ENCODE measurements around the gene ARAP1. TPM values are rescaled to one million over a fixed set of nuclear protein-coding genes. Genes with fewer than 3 reads are reported as not detected.

ARAP1 gene
- total RNA-seq, 2 donors from 2014 or later: 95.2 to 109 TPM

DNA sequence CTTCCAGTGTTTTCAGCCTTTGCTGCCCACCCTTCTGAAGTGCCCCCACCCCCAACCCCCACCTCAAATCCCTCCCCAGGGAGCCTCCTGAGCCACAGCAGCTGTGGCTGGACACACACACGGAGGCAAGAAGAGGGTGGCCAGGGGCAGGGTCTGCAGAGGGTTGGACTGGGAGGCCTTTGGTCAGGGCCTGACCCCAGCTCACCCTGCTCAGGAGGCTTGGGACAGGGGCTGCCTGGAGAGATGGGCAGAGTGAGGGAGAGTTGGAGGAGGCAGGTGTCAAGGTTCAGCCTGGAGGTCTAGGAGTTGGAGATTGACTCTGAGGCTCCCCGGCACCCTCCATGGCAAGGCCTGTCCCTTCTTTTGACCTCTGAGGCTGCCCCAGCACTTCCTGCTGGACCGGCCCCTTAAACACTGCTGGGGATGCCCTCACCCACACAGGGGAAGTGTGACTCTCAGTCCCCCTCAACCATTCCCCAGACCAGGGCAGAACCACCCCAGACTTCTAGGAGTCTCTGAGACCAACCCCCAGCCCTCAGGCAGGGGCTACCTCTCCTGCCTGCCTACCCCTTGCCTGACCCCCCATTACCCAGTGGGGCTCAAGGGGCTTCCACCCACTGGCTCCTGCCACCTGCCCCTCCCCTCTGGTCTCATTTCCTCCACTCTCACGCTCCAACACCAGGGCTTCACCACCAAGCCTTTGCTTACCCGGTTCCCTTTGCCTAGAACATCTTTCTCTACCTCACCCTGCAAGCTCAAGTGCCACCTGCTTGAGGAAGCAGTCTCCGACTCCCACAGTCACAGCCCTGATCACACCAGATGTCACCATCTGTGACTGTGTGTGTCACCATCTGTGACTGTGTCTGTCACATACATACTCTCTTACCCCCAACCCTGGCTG lies 8.6 kb downstream of the ARAP1 start:
- Histone ChIP-seq H3K4me1 (replicated peaks) (no peaks in the 10 kb centered on the region), H3K9me3 (no peaks in the 10 kb centered on the region), H3K27me3 (replicated peaks; ENCODE audit: insufficient read depth) (no peaks in the 10 kb centered on the region), H3K4me3 (no peak overlapping the region), H3K36me3 (no peaks in the 10 kb centered on the region), H3K27ac (no peak overlapping the region)
- intact Hi-C loops (cut with DNase I): no loop called here
- no peak for TF ChIP-seq POLR2AphosphoS5 (IDR thresholded peaks at IDR 0.05)
- TF ChIP-seq POLR2A (IDR thresholded peaks at IDR 0.05): no peak
- TF ChIP-seq CTCF (IDR thresholded peaks at IDR 0.05): no peak
- DNase-seq (ENCODE audit: low spot score): no peak
- 96% methylated on average over 6 of the region's 6 CpGs for WGBS

- Histone ChIP-seq H3K36me3 (no peaks in the 10 kb centered on the region), H3K4me1 (replicated peaks) (no peaks in the 10 kb centered on the region), H3K27ac (no peak overlapping the region), H3K4me3 (no peak overlapping the region), H3K9me3 (no peaks in the 10 kb centered on the region), H3K27me3 (replicated peaks; ENCODE audit: insufficient read depth) (no peaks in the 10 kb centered on the region)
- WGBS: 85% methylated on average over 7 of the region's 7 CpGs
- intact Hi-C loops (cut with DNase I): no loop called here
- TF ChIP-seq POLR2A (IDR thresholded peaks at IDR 0.05) (no peak), POLR2AphosphoS5 (IDR thresholded peaks at IDR 0.05) (no peak), CTCF (IDR thresholded peaks at IDR 0.05) (no peak)
- DNase-seq (ENCODE audit: low spot score): no peak
Observed at GRCh38 chr11:72742513-72743320, 9.5 kb downstream of the ARAP1 start.

DNA sequence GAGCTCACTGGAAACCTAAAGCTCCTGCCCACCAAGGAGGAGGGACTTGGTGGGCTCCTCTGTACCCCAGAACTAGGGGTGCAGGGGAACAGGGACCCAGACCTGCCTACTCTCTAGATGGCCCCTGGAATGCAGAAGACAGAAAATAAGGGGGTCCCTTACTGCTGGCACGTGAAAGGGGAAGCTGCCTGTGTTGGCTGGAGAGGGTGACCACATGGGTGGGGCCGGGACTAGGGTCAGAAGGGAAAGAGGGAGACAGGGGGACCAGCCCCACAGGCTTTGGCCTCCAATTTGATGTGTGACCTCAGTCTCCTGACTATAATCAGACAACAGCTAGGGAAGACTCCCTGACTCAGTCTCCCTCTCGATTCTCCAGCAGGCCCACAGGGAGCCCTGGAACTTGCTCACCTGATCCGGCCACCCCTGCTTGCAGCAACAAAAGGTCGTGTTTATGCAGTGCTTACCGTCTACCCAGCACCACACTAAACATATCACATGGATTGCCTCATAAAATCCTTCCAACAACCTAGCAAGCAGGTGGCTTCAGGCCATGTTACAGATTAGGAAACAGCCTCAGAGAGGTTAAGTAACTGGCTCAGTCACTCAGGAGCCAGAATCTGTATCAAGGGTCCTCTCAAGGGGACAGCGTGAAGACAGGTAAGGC lies 10.2 kb downstream of the ARAP1 start:
- intact Hi-C loops (cut with DNase I): no loop called here
- H3K36me3 ChIP-seq: no peaks in the 10 kb centered on the region
- H3K4me1 ChIP-seq (replicated peaks): no peaks in the 10 kb centered on the region
- TF ChIP-seq CTCF (IDR thresholded peaks at IDR 0.05) (no peak), POLR2AphosphoS5 (IDR thresholded peaks at IDR 0.05) (peak; percentile 13)
- H3K27ac ChIP-seq: no peak overlapping the region
- H3K27me3 ChIP-seq (replicated peaks; ENCODE audit: insufficient read depth): no peaks in the 10 kb centered on the region
- DNase-seq (ENCODE audit: low spot score): no peak
- H3K4me3 ChIP-seq: no peak overlapping the region
- WGBS: 60% methylated on average over 7 of the region's 7 CpGs
- no peaks in the 10 kb centered on the region for H3K9me3 ChIP-seq

DNA sequence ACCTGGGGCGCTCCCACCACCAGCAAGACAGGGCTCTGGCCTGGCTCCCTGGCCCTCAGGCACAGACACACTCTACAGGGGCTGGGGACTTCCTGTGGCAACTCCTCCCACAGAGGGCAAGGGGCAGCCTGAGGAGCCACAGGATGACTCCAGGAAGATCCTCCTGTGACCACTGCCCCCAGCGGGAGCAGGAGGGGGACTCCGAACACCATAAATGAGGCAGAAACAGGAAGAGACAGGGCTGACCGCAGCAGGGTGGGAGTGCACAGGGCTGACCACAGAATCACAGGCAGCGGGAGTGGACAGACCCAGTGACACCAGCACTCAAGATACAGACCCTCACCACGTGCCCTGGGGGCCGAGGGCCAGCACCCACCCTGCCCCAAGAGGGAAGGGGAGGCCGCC lies 10.8 kb downstream of the ARAP1 start:
- H3K27me3 ChIP-seq (replicated peaks; ENCODE audit: insufficient read depth): no peaks in the 10 kb centered on the region
- no peak overlapping the region for H3K27ac ChIP-seq
- no peaks in the 10 kb centered on the region for H3K36me3 ChIP-seq
- intact Hi-C loops (cut with DNase I): no loop called here
- WGBS: 96% methylated on average over 4 of the region's 8 CpGs
- DNase-seq (ENCODE audit: low spot score): no peak
- no peaks in the 10 kb centered on the region for H3K9me3 ChIP-seq
- TF ChIP-seq CTCF (IDR thresholded peaks at IDR 0.05): no peak
- H3K4me3 ChIP-seq: no peak overlapping the region
- H3K4me1 ChIP-seq (replicated peaks): no peaks in the 10 kb centered on the region
